ENCODE measurements around the gene JPT1. TPM values are rescaled to one million over a fixed set of nuclear protein-coding genes. Genes with fewer than 3 reads are reported as not detected.
"Not testable (repeated sequence)": the region's sequence is repeated elsewhere in the genome, so short reads cannot be mapped to it uniquely, and the experiment has no call there.

JPT1 gene
- total and polyA plus RNA-seq, 2 experiments from 2014 or later: 136 to 209 TPM

- Histone ChIP-seq H3K27ac (peak overlapping the region; percentile 84), H3K27me3 (no peaks in the 10 kb centered on the region), H3K4me3 (peak overlapping the region; percentile 84), H3K9me3 (ENCODE audit: low read depth) (no peaks in the 10 kb centered on the region), H3K4me1 (ENCODE audit: low read depth) (no peaks in the 10 kb centered on the region), H3K36me3 (peaks cover 3% of the 10 kb centered on the region)
- no peak for TF ChIP-seq CTCF (IDR thresholded peaks at IDR 0.05; ENCODE audit: low read depth, low read length)
- no peak for DNase-seq (ENCODE audit: low read depth in 1 of 2, low spot score in 1 of 2)
These were observed 24.2 kb downstream of the JPT1 start for GRCh38 chr17:75130059-75130631.

GRCh38 chr17:75129576-75129975, 24.7 kb downstream of the JPT1 start:
- no peak for TF ChIP-seq CTCF (IDR thresholded peaks at IDR 0.05; ENCODE audit: low read depth, low read length)
- Histone ChIP-seq H3K9me3 (ENCODE audit: low read depth) (no peaks in the 10 kb centered on the region), H3K36me3 (peaks cover 3% of the 10 kb centered on the region), H3K27ac (no peak overlapping the region), H3K27me3 (no peaks in the 10 kb centered on the region), H3K4me3 (no peak overlapping the region), H3K4me1 (ENCODE audit: low read depth) (no peaks in the 10 kb centered on the region)
- no peak for DNase-seq (ENCODE audit: low read depth in 1 of 2, low spot score in 1 of 2)

GRCh38 chr17:75128694-75129505, 25.4 kb downstream of the JPT1 start:
- no peaks in the 10 kb centered on the region for H3K9me3 ChIP-seq (ENCODE audit: low read depth)
- DNase-seq (ENCODE audit: low read depth in 1 of 2, low spot score in 1 of 2): no peak
- no peaks in the 10 kb centered on the region for H3K27me3 ChIP-seq
- H3K27ac ChIP-seq: no peak overlapping the region
- no peaks in the 10 kb centered on the region for H3K4me1 ChIP-seq (ENCODE audit: low read depth)
- peaks cover 3% of the 10 kb centered on the region for H3K36me3 ChIP-seq
- TF ChIP-seq CTCF (IDR thresholded peaks at IDR 0.05; ENCODE audit: low read depth, low read length): no peak
- no peak overlapping the region for H3K4me3 ChIP-seq

GRCh38 chr17:75127936-75128335, 26.4 kb downstream of the JPT1 start:
- not testable (repeated sequence) for H3K4me1 ChIP-seq (ENCODE audit: low read depth); H3K4me3 ChIP-seq; H3K27me3 ChIP-seq; H3K36me3 ChIP-seq; H3K9me3 ChIP-seq (ENCODE audit: low read depth); DNase-seq (ENCODE audit: low read depth in 1 of 2, low spot score in 1 of 2)
- peak overlapping the region; percentile 22 for H3K27ac ChIP-seq

- Histone ChIP-seq H3K36me3 (peaks cover 3% of the 10 kb centered on the region), H3K4me1 (ENCODE audit: low read depth) (no peaks in the 10 kb centered on the region), H3K9me3 (ENCODE audit: low read depth) (no peaks in the 10 kb centered on the region), H3K27me3 (no peaks in the 10 kb centered on the region), H3K4me3 (no peak overlapping the region), H3K27ac (no peak overlapping the region)
- no peak for DNase-seq (ENCODE audit: low read depth in 1 of 2, low spot score in 1 of 2)
- TF ChIP-seq CTCF (IDR thresholded peaks at IDR 0.05; ENCODE audit: low read depth, low read length): no peak
These were observed 27.4 kb downstream of the JPT1 start for GRCh38 chr17:75126954-75127353.

- no peaks in the 10 kb centered on the region for H3K27me3 ChIP-seq
- no peaks in the 10 kb centered on the region for H3K4me1 ChIP-seq (ENCODE audit: low read depth)
- H3K4me3 ChIP-seq: no peak overlapping the region
- no peak for DNase-seq (ENCODE audit: low read depth in 1 of 2, low spot score in 1 of 2)
- peaks cover 3% of the 10 kb centered on the region for H3K36me3 ChIP-seq
- no peaks in the 10 kb centered on the region for H3K9me3 ChIP-seq (ENCODE audit: low read depth)
- TF ChIP-seq CTCF (IDR thresholded peaks at IDR 0.05; ENCODE audit: low read depth, low read length): no peak
- no peak overlapping the region for H3K27ac ChIP-seq
These were observed 28.3 kb downstream of the JPT1 start for GRCh38 chr17:75125984-75126383.
